HepG2 (cell line): Measurements from ENCODE around the gene TBC1D4. TPM values are rescaled to one million over a fixed set of nuclear protein-coding genes. Genes with fewer than 3 reads are reported as not detected.

Experiments used
- FOXK1 ChIP-seq: sonication (generic); formaldehyde crosslinking; IDR thresholded peaks from 2 replicates; pipeline ENCODE4 v1.4.0; 2020; ENCODE audit warnings: low read depth, missing genetic modification reagents, borderline replicate concordance
- FOXM1 ChIP-seq: sonication (generic); formaldehyde crosslinking; IDR thresholded peaks from 2 replicates; pipeline ENCODE4 v1.5.0; 2020; ENCODE audit warnings: missing genetic modification reagents
- HMGA1 ChIP-seq: sonication (generic); formaldehyde crosslinking; conservative IDR thresholded peaks from 2 replicates; pipeline ENCODE4 v1.4.0; 2020; ENCODE audit warnings: missing genetic modification reagents
- HMGXB4 ChIP-seq, 2 experiments: sonication (generic) in 1 of 2; formaldehyde crosslinking in 1 of 2; IDR thresholded peaks; 2 replicates each; pipeline versions ENCODE4 v1.4.0 to v1.6.1; 2018 to 2020; ENCODE audit warnings: missing genetic modification reagents in 2 of 2, borderline replicate concordance in 1 of 2, low read depth in 1 of 2, mild to moderate bottlenecking in 1 of 2, missing biosample characterization in 1 of 2
- HOMEZ ChIP-seq: IDR thresholded peaks from 2 replicates; pipeline ENCODE4 v1.6.1; 2016; ENCODE audit warnings: low read depth
- JARID2 ChIP-seq: sonication (generic); formaldehyde crosslinking; IDR thresholded peaks from 2 replicates; pipeline ENCODE4 v1.8.1; 2023; ENCODE audit warnings: missing genetic modification reagents, inconsistent platforms; ENCODE audit not compliant: insufficient replicate concordance
- MIXL1 ChIP-seq: IDR thresholded peaks from 2 replicates; pipeline ENCODE4 v1.6.1; 2016
- NR2C2 ChIP-seq: sonication (generic); formaldehyde crosslinking; IDR thresholded peaks from 2 replicates; pipeline ENCODE4 v1.4.0; 2020; ENCODE audit warnings: missing genetic modification reagents, mild to moderate bottlenecking, moderate library complexity, borderline replicate concordance
- STAT6 ChIP-seq: sonication (generic); formaldehyde crosslinking; IDR thresholded peaks from 2 replicates; pipeline ENCODE4 v1.4.0; 2020; ENCODE audit warnings: missing genetic modification reagents, mild to moderate bottlenecking, borderline replicate concordance
- ZBTB26 ChIP-seq: IDR thresholded peaks from 2 replicates; pipeline ENCODE4 v1.6.1; 2016; ENCODE audit warnings: missing compliant biosample characterization, missing genetic modification reagents, borderline replicate concordance
- ZKSCAN5 ChIP-seq: sonication (generic); formaldehyde crosslinking; IDR thresholded peaks from 2 replicates; pipeline ENCODE4 v1.5.1; 2020; ENCODE audit warnings: mild to moderate bottlenecking, missing genetic modification reagents
- ZNF18 ChIP-seq: sonication (generic); formaldehyde crosslinking; IDR thresholded peaks from 2 replicates; pipeline ENCODE4 v1.8.0; 2022; ENCODE audit warnings: mild to moderate bottlenecking, missing genetic modification reagents; ENCODE audit not compliant: insufficient replicate concordance
- ZNF317 ChIP-seq: sonication (generic); formaldehyde crosslinking; IDR thresholded peaks from 2 replicates; pipeline ENCODE4 v1.5.0; 2020; ENCODE audit warnings: mild to moderate bottlenecking, missing genetic modification reagents
- ZNF761 ChIP-seq: sonication (generic); formaldehyde crosslinking; conservative IDR thresholded peaks from 2 replicates; pipeline ENCODE4 v1.4.0; 2020; ENCODE audit warnings: mild to moderate bottlenecking, missing genetic modification reagents
- polyA plus RNA-seq, 8 experiments: library from polyadenylated mRNA; depleted of rRNA in 3 of 8; stranded (reverse) in 7 of 8; unstranded in 1 of 8; fragments of >200 nt; fragmentation: Illumina TruSeq in 4 of 8; extraction: Trizol in 4 of 8; gene quantifications; 2 replicates each; pipeline versions ENCODE4 v1.2.1 to v1.2.3, GENCODE V29; 2011 to 2016; ENCODE audit warnings: low read depth in 4 of 8, missing spikeins in 1 of 8, mixed read lengths in 1 of 8; ENCODE audit not compliant: insufficient read depth in 1 of 8
- total RNA-seq, 5 experiments: library from RNA; depleted of rRNA; stranded (reverse); fragments of >200 nt; fragmentation: Illumina TruSeq; extraction: Trizol; gene quantifications; 2 replicates each; pipeline ENCODE4 v1.2.3, GENCODE V29; 2016; ENCODE audit warnings: low read depth in 1 of 5

The TBC1D4 gene
- total and polyA plus RNA-seq, 2 of the 13 experiments (the other 11 are each of a cell fraction or from before 2014, with no cell fraction given): 35.9 to 64.4 TPM

GRCh38 chr13:75339635-75340374 lies 142.2 kb downstream of the TBC1D4 start (continued):
- TF ChIP-seq STAT6 (CRISPR knock-in tag): no peak
- TF ChIP-seq ZBTB26 (CRISPR knock-in tag): peak; percentile 53; the same call in 1 of the 2 replicates
- peak; percentile 91 for TF ChIP-seq HOMEZ (CRISPR knock-in tag)
- peak; percentile 92 for TF ChIP-seq ZKSCAN5 (CRISPR knock-in tag)
- peak; percentile 36; the same call in 1 of the 2 replicates for TF ChIP-seq FOXK1 (CRISPR knock-in tag)
- TF ChIP-seq FOXM1 (CRISPR knock-in tag): no peak
- no peak for TF ChIP-seq ZNF761
- 0 out of 4 replicates have a peak, but pooled peaks of 1 of the 2 experiments have one; percentile 26 for TF ChIP-seq HMGXB4 (CRISPR knock-in tag; IDR thresholded peaks at IDR 0.05; ENCODE audit: borderline replicate concordance in 1 of 2, low read depth in 1 of 2)
- TF ChIP-seq ZNF317: 0 out of 2 replicates have a peak, but pooled peaks have one; percentile 63
- TF ChIP-seq JARID2 (CRISPR knock-in tag): no peak
- peak; percentile 44; the same call in 1 of the 2 replicates for TF ChIP-seq NR2C2 (CRISPR knock-in tag)
- TF ChIP-seq MIXL1 (CRISPR knock-in tag): peak; percentile 88
- TF ChIP-seq ZNF18 (CRISPR knock-in tag): no peak
- no peak for TF ChIP-seq HMGA1 (CRISPR knock-in tag)
